Astrocyte (in vitro differentiated cells and primary cell): ENCODE data around the gene ELAVL3. TPM values are rescaled to one million over a fixed set of nuclear protein-coding genes. Genes with fewer than 3 reads are reported as not detected.

Experiments used
- DNase-seq: peaks from one replicate; pipeline ENCODE4 v3.0.0-alpha.2; 2010; ENCODE audit warnings: low read depth
- FAIRE-seq: peaks from 2 replicates; lab custom pipeline; 2011; peaks lifted over from hg19 to GRCh38; lab: Jason Lieb, UNC
- H2AFZ ChIP-seq: 2 replicates; pipeline ENCODE4 v1.6.0; 2012; ENCODE audit warnings: low read depth, low read length, inconsistent platforms
- H3K27ac ChIP-seq: 2 replicates; pipeline ENCODE4 v1.5.1; 2011; ENCODE audit warnings: low read depth, low read length, inconsistent platforms
- H3K27me3 ChIP-seq: 2 replicates; pipeline ENCODE4 v1.6.0; 2011; ENCODE audit warnings: low read length, inconsistent platforms; ENCODE audit not compliant: insufficient read depth
- H3K36me3 ChIP-seq: 2 replicates; pipeline ENCODE4 v1.5.1; 2011; ENCODE audit warnings: low read length, inconsistent platforms; ENCODE audit not compliant: insufficient read depth
- H3K4me1 ChIP-seq: 2 replicates; pipeline ENCODE4 v1.5.1; 2011; ENCODE audit warnings: low read length, inconsistent platforms; ENCODE audit not compliant: insufficient read depth
- H3K4me2 ChIP-seq: 2 replicates; pipeline ENCODE4 v1.6.0; 2012; ENCODE audit warnings: low read length, inconsistent platforms
- H3K4me3 ChIP-seq: 2 replicates; pipeline ENCODE4 v1.5.1; 2011; ENCODE audit warnings: low read depth, mild to moderate bottlenecking, low read length, inconsistent platforms; ENCODE audit not compliant: insufficient read depth
- H3K79me2 ChIP-seq: 2 replicates; pipeline ENCODE4 v1.6.0; 2012; ENCODE audit warnings: mild to moderate bottlenecking, low read length, inconsistent platforms; ENCODE audit not compliant: insufficient read depth
- H3K9ac ChIP-seq: 2 replicates; pipeline ENCODE4 v1.6.0; 2012; ENCODE audit warnings: mild to moderate bottlenecking, low read length, inconsistent platforms
- H3K9me3 ChIP-seq: 2 replicates; pipeline ENCODE4 v1.5.1; 2012; ENCODE audit warnings: low read depth, mild to moderate bottlenecking, low read length, inconsistent platforms; ENCODE audit not compliant: insufficient read depth
- H4K20me1 ChIP-seq: 2 replicates; pipeline ENCODE4 v1.6.0; 2012; ENCODE audit warnings: low read length, inconsistent platforms; ENCODE audit not compliant: insufficient read depth
- H3K27ac Mint-ChIP-seq: one replicate; pipeline ENCODE4 v1.8.0; 2021; ENCODE audit warnings: mild to moderate bottlenecking, mixed read lengths; ENCODE audit not compliant: unreplicated experiment
- H3K27me3 Mint-ChIP-seq: one replicate; pipeline ENCODE4 v1.8.0; 2021; ENCODE audit warnings: low read depth, mixed read lengths; ENCODE audit not compliant: unreplicated experiment
- H3K36me3 Mint-ChIP-seq: one replicate; pipeline ENCODE4 v1.8.0; 2021; ENCODE audit warnings: low read depth, mixed read lengths; ENCODE audit not compliant: unreplicated experiment
- H3K4me1 Mint-ChIP-seq: one replicate; pipeline ENCODE4 v1.8.0; 2021; ENCODE audit warnings: low read depth, mixed read lengths; ENCODE audit not compliant: unreplicated experiment
- H3K4me3 Mint-ChIP-seq: one replicate; pipeline ENCODE4 v1.8.0; 2021; ENCODE audit warnings: mild to moderate bottlenecking, moderate library complexity, mixed read lengths; ENCODE audit not compliant: unreplicated experiment
- H3K9me3 Mint-ChIP-seq: one replicate; pipeline ENCODE4 v1.8.0; 2021; ENCODE audit warnings: mild to moderate bottlenecking, mixed read lengths; ENCODE audit not compliant: unreplicated experiment
- CTCF ChIP-seq: IDR thresholded peaks from 2 replicates; pipeline ENCODE4 v1.5.1; 2011; ENCODE audit warnings: low read depth, mild to moderate bottlenecking, inconsistent platforms, low read length, moderate library complexity; ENCODE audit not compliant: insufficient read depth
- EZH2 ChIP-seq: IDR thresholded peaks from 2 replicates; pipeline ENCODE4 v1.6.1; 2012; ENCODE audit warnings: mild to moderate bottlenecking, low read length, inconsistent platforms; ENCODE audit not compliant: insufficient read depth
- total RNA-seq: library from RNA; stranded (reverse); gene quantifications from 2 replicates; pipeline ENCODE4 v1.2.1, GENCODE V29; 2021

Gene ELAVL3
- total RNA-seq, 1 donor from 2014 or later, result not detected

- Histone ChIP-seq H3K36me3 (no peaks in the 10 kb centered on the region), H3K9me3 (no peaks in the 10 kb centered on the region), H3K79me2 (no peaks in the 10 kb centered on the region), H4K20me1 (no peaks in the 10 kb centered on the region), H2AFZ (peak overlapping the region; percentile 81), H3K27ac (peak overlapping the region; percentile 12), H3K4me1 (peaks cover 6% of the 10 kb centered on the region), H3K4me3 (peak overlapping the region; percentile 65), H3K4me2 (peak overlapping the region; percentile 94), H3K27me3 (no peaks in the 10 kb centered on the region), H3K9ac (peak overlapping the region; percentile 86)
- Mint-ChIP-seq H3K36me3 (peaks cover 6% of the 10 kb centered on the region), H3K27me3 (no peaks in the 10 kb centered on the region), H3K4me3 (peak overlapping the region; percentile 82), H3K4me1 (no peaks in the 10 kb centered on the region), H3K27ac (peak overlapping the region; percentile 87), H3K9me3 (no peaks in the 10 kb centered on the region)
- FAIRE-seq (no peak), DNase-seq (no peak)
- TF ChIP-seq EZH2 (no peak), CTCF (no peak)
Observed at GRCh38 chr19:11506101-11506555, 25.3 kb upstream of the ELAVL3 start.

GRCh38 chr19:11505504-11506100 is 24.8 kb upstream of the ELAVL3 start, which contains the start of gene ZNF653:
Gene ZNF653, minus strand, starts transcription at chr19:11505839. Its CDS starts 53 bp downstream, at chr19:11505786.
- Mint-ChIP-seq H3K4me3 (peak within 1 kb of the TSS; percentile 89), H3K27me3 (no peaks in the 10 kb centered on the region), H3K27ac (peak within 1 kb of the TSS; percentile 87), H3K4me1 (no peaks in the 10 kb centered on the region), H3K36me3 (peaks cover 8% of the 10 kb centered on the region), H3K9me3 (no peaks in the 10 kb centered on the region)
- Histone ChIP-seq H3K4me3 (peak within 1 kb of the TSS; percentile 65), H2AFZ (peak within 1 kb of the TSS; percentile 81), H3K4me1 (peaks cover 6% of the 10 kb centered on the region), H3K36me3 (no peaks in the 10 kb centered on the region), H3K9me3 (no peaks in the 10 kb centered on the region), H3K9ac (peak within 1 kb of the TSS; percentile 86), H3K27me3 (no peaks in the 10 kb centered on the region), H3K79me2 (no peaks in the 10 kb centered on the region), H3K4me2 (peak within 1 kb of the TSS; percentile 94), H3K27ac (peak within 1 kb of the TSS; percentile 73), H4K20me1 (no peaks in the 10 kb centered on the region)
- peak; percentile 73 for DNase-seq
- no peak for TF ChIP-seq EZH2
- TF ChIP-seq CTCF, result no peak
- peak; percentile 75 for FAIRE-seq

GRCh38 chr19:11505032-11505503 is 24.2 kb upstream of the ELAVL3 start:
- no peaks in the 10 kb centered on the region for H3K27me3 ChIP-seq
- Mint-ChIP-seq H3K27me3 (no peaks in the 10 kb centered on the region), H3K9me3 (no peaks in the 10 kb centered on the region), H3K36me3 (peaks cover 8% of the 10 kb centered on the region), H3K27ac (peak overlapping the region; percentile 72), H3K4me3 (peak overlapping the region; percentile 89), H3K4me1 (no peaks in the 10 kb centered on the region)
- H3K9me3 ChIP-seq, result no peaks in the 10 kb centered on the region
- FAIRE-seq, result no peak
- peak overlapping the region; percentile 65 for H3K4me3 ChIP-seq
- peaks cover 6% of the 10 kb centered on the region for H3K4me1 ChIP-seq
- H2AFZ ChIP-seq, result peak overlapping the region; percentile 81
- DNase-seq, result peak; percentile 82
- H3K79me2 ChIP-seq, result no peaks in the 10 kb centered on the region
- H3K27ac ChIP-seq, result peak overlapping the region; percentile 73
- no peaks in the 10 kb centered on the region for H3K36me3 ChIP-seq
- peak overlapping the region; percentile 94 for H3K4me2 ChIP-seq
- TF ChIP-seq CTCF (no peak), EZH2 (no peak)
- peak overlapping the region; percentile 86 for H3K9ac ChIP-seq
- H4K20me1 ChIP-seq, result no peaks in the 10 kb centered on the region
